GM18909 (cell line): Measurements from ENCODE around the gene AMPD1.

Source experiments
- ATAC-seq: cut with Tn5 transposase; IDR thresholded peaks from one replicate; pipeline ENCODE4 v1.9.1; 2021; ENCODE audit warnings: mild to moderate bottlenecking; ENCODE audit not compliant: unreplicated experiment, poor library complexity

AMPD1 gene

DNA sequence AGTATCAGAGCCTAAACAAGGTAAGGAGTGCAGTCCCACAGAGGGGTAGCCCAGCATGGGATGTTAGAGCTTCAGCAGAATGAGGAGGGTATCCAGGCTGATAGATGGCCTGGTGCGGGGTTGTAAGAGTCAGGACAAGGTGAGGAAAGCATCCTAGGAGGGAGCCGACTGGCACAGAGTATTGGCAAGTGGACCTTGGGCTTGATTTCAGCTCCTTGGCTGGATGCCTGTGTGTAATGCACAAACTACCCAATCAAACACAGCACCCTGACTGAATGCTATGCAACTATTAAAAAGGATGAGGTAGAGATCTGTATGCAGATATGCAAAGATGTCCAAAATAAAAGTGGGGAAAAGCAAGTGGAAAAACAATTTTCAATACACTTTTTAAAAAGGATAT lies 43.5 kb downstream of the AMPD1 start:
- ATAC-seq, result no peak

DNA sequence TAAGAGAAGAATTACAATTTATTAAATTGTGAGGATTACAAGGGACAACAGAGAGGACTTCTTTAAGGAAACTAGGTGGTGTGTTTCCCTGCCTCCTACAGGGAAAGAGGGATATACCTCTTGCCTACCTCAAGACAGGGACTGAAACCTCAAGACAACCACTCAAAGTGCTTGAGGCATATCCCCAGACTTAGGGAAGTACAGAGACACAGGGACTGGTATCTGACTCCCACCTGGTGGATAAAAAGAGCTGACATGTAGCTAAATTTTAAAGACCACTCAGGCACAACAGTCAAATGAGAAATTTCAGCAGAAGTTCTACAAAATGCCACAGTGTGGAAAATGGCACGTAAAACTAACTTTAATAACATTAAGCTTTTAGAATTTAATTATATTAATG lies 46.8 kb downstream of the AMPD1 start:
- no peak for ATAC-seq

DNA sequence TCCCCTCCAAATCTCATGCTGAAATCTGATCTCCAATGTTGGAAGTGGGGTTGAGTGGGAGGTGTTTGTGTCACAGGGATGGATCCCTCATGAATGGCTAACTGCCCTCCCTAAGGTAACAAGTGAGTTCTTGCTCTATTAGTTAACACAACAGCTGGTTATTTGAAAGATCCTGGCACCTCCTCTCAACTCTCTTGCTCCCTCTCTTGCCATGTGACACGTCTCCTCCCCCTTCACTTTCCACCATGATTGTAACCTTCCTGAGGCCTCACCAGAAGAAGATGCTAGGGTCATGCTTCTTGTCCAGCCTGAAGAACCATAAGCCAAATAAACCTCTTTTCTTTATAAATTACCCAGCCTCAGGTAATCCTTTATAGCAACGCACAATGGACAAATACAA lies 54.0 kb downstream of the AMPD1 start:
- no peak for ATAC-seq

DNA sequence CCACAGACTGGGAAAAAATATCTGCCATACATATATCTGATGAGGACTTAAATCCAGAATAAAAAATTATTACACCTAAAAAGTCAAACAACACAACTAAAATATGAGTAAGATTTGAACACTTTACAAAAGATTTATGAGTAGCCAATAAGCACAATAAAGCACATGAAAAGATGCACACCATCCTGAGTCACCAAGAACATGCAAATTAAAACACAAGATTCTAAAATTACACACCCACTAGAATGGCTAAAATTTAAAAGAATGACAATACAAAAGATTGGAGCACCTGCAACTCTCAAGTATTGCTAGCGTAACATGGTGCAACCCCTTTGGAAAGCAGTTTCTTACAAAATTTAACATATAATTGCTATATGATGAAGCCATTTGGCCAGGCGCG lies 56.4 kb downstream of the AMPD1 start:
- ATAC-seq, result no peak

DNA sequence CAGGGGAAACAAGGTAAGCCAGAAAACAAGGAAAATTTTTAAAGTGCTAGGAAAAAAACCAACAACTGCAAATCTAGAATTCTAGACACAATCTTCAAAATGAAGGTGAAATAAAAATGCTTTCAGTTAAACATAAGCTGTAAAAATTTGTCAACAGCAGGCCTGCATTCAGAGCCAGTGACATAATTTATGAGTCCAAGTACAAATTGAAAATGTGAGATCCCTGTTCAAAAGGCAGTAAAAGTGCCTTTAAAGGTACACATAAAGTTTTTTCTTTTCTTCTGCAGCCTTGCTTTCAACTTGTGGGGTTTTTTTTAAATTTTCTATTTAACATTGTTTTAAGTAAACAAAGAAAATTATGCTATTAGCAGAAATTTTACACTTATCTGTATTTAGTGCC lies 62.9 kb downstream of the AMPD1 start:
- ATAC-seq, result no peak

DNA sequence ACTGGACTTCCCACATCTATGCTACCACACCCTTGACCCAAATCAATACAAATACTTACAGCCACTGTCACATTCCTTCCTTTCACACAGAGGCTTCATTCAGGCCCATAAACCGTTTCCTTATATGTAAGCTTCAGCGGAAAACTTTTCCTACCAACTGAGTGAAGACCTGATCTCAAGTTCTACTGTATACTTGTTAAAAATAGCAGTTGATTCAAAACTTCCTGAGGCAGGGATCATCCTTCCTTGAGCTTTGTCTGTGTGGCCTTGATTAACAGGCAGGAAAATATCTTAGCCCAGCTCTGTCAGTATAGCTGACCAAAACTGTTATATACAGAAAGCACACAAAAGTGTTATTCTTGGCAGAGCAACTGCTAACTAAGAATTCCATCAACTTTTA lies 68.2 kb downstream of the AMPD1 start:
- ATAC-seq, result no peak

DNA sequence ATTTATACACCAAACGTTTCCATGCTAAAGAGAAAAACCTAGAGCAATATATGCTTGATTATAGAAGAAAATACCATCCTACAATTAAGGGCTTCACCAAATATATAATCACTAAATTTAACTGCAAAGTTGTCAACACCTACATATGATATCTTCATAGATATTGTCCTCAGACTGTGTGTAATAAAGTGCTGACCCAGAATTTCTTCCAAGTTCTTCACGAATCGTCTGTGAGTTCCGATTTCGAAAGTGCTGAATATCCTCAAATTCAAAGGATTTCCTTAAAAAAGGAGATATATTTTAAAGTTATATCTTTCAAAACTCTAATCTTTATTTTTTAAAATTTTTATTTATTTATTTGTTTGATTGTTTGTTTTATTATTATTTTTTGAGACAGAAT lies 72.0 kb downstream of the AMPD1 start:
- no peak for ATAC-seq
